ENCODE data around the gene PLEKHM2.

The PLEKHM2 gene

GRCh38 chr1:15674386-15675159, 9.5 kb upstream of the PLEKHM2 start:
- no peak for DNase-seq (ENCODE audit: low read depth in 1 of 2, low spot score in 1 of 2)

GRCh38 chr1:15676010-15676409, 8.1 kb upstream of the PLEKHM2 start:
- DNase-seq (ENCODE audit: low read depth in 1 of 2, low spot score in 1 of 2), result no peak

DNA sequence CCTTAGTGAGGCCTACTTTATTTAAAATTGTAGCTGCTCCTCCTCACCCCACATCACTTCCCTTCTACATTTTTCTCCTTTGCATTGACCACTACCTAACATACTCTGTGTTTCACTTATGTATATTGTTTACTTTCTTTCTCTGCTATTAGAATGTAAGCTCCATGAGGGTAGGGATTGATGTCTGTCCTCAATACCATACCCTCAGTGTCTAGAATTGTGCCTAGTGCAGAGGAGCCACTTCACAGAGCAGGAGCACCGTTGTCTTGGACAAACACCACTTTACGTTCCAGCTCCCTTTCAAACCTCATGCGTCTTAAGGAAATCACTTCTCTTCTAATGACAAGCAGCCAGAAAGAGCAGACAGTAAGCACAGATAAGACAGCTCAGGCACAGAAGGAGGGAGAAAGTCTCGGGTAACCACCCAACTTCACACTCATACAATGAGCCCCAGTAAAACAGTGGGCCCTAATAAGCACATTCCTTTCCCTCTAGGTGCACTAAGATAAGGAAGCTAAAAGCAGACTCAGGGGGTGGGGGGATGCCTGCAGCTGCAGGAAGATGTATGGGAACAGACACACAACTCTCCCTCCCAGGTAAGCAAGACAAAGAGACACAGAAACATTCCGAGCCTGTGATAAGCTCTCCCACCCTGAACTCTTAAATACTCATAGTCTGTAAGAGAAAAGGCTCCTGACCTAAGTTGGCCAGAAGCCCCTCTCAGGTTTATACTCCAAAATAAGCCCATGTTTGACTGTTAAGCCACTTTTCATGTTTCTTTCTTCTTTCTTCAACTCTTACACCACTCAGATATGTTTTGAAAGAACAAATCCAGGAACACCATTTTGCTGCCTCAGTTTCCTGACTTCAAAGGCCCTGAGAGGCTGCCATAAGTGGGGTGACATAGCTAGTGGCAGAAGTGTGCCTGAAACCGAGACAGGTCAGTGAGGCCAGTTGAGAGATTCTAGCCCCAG, 7.1 kb upstream of the PLEKHM2 start:
- no peak for DNase-seq (ENCODE audit: low read depth in 1 of 2, low spot score in 1 of 2)

DNA sequence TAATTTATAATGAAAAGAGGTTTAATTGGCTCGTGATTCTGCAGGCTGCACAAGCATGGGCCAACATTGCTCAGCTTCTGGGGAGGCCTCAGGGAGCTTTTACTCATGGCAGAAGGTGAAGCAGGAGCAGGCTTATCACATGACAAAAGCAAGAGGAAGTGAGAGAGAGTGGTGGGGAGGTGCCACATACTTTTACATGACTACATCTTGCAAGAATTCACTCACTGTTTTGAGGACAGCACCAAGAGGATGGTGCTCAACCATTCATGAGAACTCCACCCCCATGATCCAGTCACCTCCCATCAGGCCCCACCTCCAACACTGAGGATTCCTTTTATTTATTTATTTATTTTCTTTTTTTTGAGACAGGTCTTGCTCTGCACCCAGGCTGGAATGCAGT, 5.5 kb upstream of the PLEKHM2 start:
- DNase-seq (ENCODE audit: low read depth in 1 of 2, low spot score in 1 of 2), result no peak

DNA sequence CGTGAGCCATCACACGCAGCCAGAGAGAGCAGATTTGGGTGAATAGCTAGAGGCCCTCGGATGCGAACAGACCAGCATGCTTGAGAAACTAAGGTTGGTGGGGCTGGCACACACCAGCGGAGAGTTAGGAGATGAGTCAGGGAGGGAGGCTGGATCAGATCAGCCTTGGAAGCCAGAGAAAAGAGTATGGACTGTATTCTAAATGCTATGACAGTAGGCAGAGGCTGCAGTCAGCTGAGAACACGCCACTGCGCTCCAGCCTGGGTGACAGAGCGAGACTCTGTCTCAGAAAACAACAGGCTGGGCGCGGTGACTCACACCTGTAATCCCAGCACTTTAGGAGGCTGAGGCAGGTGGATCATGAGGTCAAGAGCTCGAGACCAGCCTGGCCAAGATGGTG, 4.0 kb upstream of the PLEKHM2 start:
- no peak for DNase-seq (ENCODE audit: low read depth in 1 of 2, low spot score in 1 of 2)

DNA sequence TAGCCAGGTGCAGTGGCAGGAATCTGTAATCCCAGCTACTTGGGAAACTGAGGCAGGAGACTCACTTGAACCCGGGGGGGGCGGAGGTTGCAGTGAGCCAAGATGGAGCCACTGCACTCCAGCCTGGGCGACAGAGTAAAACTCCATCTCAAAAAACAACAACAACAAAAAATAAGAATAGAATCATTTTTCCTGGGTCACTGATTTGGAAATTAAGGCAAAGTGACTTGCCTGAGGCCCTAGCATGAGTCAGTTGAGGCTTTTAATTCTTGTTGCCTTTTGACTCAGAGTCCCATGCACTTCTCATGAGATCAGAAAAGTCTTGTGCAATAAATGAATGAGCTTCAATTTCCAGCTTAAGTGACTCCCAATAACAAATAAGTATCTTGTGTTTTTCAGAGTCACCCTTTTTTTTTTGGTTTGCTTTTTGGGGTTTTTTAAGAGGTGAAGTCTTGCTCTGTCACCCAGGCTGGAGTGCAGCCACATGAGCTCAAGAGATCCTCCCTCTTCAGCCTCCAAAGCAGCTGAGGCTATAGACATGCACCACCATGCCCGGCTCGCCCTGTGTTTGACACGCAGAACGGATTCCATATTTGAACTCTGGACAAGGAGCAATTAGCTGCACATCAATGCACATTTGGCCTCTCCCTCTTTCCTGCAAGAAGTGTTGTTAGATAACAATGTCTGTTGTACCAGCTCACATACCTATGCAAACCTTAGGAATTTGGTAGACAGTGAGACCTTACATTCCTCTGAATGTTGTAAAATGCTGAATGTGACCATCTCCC, 3.4 kb upstream of the PLEKHM2 start:
- no peak for DNase-seq (ENCODE audit: low read depth in 1 of 2, low spot score in 1 of 2)

DNA sequence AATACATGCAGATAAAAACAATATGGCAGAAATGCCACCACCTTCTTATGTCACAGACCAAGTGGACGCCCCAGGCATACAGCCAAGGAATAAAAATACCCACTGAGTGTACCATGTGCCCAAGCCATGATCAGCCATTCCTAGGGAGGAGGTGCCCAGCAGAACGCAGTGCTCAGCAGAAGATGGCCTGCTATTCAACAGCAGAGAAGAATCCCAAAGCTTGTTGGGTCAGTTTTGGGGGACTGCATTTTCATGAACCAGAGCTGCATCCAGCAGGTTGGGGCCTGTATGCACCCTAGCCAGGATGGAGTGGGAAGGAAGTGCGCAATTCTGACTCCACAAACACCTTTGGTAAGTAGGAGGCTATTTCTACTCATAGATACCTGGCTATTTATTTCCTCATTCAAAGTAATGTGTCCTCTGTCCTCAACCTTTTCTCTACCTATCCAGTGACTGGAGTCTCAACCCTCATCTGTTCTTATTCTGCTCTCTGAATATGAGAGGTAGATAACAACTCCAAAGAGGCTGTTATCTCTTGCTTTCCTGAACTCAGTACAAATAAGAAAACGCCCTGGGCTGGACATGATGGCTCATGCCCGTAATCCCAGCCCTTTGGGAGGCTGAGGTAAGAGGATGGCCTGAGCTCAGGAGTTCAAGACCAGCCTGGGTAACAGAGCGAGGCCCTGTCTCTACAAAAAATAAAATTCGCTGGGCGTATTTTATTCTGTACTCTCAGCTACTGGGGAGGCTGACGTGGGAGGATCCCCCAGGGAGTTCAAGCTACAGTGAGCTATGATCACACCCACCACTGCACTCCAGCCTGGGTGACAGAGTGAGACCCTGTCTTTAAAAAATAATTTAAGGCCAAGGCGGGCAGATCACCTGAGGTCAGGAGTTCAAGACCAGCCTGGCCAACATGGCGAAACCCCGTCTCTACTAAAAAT, 2.5 kb upstream of the PLEKHM2 start:
- DNase-seq (ENCODE audit: low read depth in 1 of 2, low spot score in 1 of 2), result no peak

GRCh38 chr1:15682936-15683341, 1.2 kb upstream of the PLEKHM2 start:
- DNase-seq (ENCODE audit: low read depth in 1 of 2, low spot score in 1 of 2), result no peak

DNA sequence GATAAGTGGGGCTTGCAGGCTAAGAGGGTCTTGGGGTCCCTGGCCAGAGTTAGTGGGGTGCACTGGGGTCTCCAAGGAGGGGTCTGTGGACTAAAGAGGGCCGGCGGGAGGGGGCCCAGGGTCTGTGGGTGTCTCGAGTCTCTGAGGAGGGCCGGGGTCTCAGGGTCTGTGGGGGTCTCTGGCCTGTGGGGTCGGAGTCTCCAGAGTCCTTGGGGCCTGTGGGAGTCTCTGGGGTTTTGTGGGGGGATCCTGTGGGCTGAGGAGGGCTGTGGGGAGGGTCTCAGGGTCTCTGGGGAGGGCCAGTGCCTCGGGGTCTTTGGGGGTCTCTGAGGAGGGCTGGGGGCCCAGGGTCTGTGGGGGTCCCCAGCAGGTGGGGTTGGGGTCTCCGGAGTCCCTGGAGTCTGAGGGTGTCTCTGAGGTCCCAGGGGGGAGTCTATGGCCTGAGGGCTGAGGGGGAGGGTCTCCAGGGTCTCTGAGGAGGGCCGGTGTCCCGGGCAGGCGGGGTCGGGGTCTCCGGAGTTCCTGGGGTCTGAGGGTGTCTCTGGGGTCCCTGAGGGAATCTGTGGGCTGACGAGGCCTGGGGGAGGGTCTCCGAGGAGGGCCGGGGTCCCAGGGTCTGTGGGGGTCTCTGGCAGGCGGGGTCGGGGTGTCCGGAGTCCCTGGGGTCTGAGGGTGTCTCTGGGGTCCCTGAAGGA, 628 bp upstream of the PLEKHM2 start:
- no peak for DNase-seq (ENCODE audit: low read depth in 1 of 2, low spot score in 1 of 2)

- DNase-seq (ENCODE audit: low read depth in 1 of 2, low spot score in 1 of 2), result peak in 1 of 2 donors; percentile 24
Measured at GRCh38 chr1:15684468-15685291, 560 bp downstream of the PLEKHM2 start.

- no peak for DNase-seq (ENCODE audit: low read depth in 1 of 2, low spot score in 1 of 2)
Measured at GRCh38 chr1:15685820-15686219, 1.7 kb downstream of the PLEKHM2 start.

DNA sequence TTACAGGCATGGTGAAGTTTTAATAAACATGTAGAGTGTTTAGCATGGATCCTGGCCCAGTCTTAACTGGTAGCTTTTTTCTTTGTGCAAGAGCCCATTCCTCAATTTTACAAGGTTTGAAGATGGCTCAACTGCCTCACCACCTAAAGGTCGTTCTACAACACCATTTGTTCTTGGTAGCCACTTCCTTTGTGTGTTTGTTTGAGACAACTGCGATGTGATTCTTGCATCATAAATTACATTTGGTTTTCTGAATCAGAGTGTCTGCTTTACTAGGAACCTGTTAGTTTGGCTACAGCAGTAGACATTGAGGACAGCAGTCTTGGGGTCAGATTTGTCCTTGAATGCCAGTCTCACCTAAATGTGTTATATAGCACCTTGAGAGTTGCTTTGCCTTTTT, 3.3 kb downstream of the PLEKHM2 start:
- DNase-seq (ENCODE audit: low read depth in 1 of 2, low spot score in 1 of 2), result no peak

GRCh38 chr1:15690317-15690716, 6.2 kb downstream of the PLEKHM2 start:
- no peak for DNase-seq (ENCODE audit: low read depth in 1 of 2, low spot score in 1 of 2)

- no peak for DNase-seq (ENCODE audit: low read depth in 1 of 2, low spot score in 1 of 2)
Measured at GRCh38 chr1:15691434-15692032, 7.4 kb downstream of the PLEKHM2 start.

- no peak for DNase-seq (ENCODE audit: low read depth in 1 of 2, low spot score in 1 of 2)
Measured at GRCh38 chr1:15692121-15692682, 8.1 kb downstream of the PLEKHM2 start.

DNA sequence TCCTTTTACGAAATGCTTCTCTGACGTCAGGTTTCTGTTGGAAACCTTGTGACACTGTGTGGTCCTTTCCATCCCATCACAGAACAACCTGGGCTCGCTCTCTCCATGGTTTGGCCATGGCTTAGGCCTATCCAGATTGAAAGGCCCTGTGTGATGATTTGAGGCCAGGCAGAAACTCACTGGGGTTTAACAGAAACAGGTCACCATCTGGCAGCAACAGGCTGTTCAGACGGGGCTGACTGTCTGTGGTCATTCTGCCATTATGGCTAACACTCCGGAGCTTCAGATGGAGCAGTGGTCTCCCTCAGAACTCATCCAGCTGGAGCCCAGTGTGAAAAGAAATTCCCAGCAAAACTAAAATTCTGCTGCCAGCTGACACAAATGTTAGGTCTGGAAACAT, 9.3 kb downstream of the PLEKHM2 start:
- DNase-seq (ENCODE audit: low read depth in 1 of 2, low spot score in 1 of 2), result no peak

DNA sequence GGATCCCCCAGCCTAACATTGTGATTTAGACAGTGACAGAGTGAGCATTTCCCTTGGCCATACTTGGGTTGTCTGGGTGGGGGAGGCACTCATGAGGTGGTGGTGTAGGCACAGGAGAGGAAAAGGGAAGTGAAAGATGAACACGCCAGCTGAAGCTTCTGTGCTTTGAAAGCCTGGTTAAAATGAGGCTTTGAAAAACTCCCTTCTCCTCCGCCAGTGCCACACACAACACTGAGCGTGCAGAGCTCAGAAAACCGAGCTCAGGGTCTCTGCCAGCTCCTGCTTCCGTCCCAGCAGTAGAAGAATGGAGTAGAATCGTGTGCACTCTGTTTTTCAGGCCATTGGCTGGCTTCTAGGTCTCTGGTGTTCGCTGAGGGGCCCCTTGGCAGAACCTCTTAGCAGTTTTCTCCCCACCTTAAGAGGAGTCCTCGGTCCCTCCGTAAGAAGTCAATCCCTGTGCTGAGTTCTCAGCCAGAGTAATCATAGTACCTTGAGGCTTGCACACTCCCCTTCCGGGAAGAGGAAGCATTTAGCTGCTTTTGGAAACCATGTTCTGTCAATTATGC, 12.9 kb downstream of the PLEKHM2 start:
- DNase-seq (ENCODE audit: low read depth in 1 of 2, low spot score in 1 of 2), result peak in 1 of 2 donors; percentile 29

DNA sequence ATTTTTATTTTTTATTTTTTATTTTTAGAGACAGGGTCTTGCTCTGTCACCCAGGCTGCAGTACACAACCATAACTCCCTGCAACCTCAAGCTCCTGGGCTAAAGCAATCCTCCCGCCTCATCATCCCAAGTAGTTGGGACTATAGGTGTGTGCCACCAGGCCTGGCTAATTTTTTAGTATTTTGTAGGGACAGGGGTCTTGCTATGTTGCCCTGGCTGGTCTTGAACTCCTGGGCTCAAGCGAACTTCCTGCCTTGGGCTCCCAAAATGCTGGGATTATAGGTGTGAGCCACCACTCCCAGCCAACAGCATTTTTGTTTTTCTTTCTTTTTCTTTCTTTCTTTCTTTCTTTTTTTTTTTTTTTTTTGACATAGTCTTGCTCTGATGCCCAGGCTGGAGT, 14.1 kb downstream of the PLEKHM2 start:
- DNase-seq (ENCODE audit: low read depth in 1 of 2, low spot score in 1 of 2), result no peak
